HG03520 (cell line): ENCODE data around the gene METTL21C.

Source experiments
- ATAC-seq: cut with Tn5 transposase; IDR thresholded peaks from one replicate; pipeline ENCODE4 v1.9.1; 2021; ENCODE audit warnings: mild to moderate bottlenecking, moderate library complexity; ENCODE audit not compliant: unreplicated experiment

The METTL21C gene

GRCh38 chr13:102697929-102698648 lies 3.2 kb upstream of the METTL21C start:
- ATAC-seq: no peak

DNA sequence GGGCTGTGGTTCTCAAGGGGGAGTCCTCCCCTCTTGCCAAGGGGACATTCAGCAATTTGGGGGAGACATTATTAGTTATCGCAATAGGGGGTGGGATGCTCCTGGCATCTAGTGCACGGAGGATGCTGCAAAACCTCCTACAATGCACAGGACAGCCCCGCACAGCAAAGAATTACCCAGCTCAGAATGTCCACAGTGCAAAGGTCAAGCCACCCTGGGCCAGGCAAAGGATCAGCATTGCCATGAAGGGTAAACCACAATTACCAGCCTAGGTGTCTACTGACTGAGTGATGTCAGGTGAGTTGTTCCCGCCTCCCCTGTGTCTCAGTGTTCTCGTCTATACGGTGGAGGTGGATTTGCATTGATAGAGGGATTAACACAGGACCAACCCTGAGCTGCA lies 2.4 kb upstream of the METTL21C start:
- no peak for ATAC-seq

DNA sequence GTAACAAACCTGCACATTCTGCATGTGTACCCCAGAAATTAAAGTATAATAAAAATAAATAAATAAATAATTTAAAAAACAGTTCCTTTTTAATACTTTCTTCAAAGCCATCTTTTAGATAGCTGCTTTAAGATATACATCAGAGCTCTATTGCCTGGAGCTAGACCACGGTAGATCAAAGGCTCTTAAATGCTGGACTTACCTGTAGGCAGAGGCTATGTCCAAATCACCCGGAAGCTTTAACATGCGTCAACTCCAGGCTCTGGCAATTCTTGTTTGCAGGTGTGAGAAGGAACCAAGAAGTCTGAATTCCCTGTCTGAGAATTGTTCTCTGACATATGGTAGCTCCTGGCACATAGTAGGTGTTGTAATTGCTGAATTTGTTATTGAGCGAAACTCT lies 1.6 kb upstream of the METTL21C start:
- no peak for ATAC-seq

- ATAC-seq: no peak
Observed at GRCh38 chr13:102693776-102694175, 1.1 kb downstream of the METTL21C start.

DNA sequence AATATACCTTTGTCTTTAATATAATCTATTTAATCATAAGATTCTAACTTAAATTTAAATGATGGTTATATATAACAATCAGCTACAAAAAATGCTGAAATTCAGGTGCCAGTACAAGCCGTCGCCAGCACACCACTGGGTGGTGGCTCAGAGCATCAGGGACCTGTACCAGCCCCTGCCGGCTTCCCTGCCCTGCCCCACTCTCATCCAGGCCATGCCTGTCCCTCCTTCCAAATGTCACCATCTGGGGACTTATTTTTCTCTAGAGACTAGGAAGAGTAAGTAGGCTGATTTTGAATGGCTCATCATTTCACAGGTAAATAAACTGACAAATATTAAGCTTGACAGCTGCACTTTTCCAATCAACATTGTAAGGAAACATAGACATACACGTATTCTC lies 1.6 kb downstream of the METTL21C start:
- ATAC-seq: no peak

GRCh38 chr13:102692491-102692826 lies 2.4 kb downstream of the METTL21C start:
- ATAC-seq: no peak

DNA sequence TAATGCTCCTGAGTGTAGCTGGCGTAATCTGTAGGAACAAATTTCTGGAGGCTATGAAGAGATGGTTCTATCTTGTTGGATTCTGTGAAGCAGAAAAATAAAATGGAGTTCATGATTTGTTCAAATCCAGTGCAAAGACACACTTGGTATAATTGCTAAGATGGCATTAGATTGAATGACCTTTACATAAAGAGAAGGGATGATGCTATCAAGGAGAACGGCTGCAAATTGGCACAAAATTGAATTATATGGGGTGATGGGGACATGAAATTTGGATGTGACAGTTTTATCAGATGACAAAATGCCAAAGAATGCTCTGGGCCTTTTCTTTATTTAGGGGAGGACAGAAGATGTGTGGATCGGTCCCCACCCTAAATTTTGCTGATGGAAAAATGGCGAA lies 4.0 kb downstream of the METTL21C start:
- ATAC-seq: no peak

DNA sequence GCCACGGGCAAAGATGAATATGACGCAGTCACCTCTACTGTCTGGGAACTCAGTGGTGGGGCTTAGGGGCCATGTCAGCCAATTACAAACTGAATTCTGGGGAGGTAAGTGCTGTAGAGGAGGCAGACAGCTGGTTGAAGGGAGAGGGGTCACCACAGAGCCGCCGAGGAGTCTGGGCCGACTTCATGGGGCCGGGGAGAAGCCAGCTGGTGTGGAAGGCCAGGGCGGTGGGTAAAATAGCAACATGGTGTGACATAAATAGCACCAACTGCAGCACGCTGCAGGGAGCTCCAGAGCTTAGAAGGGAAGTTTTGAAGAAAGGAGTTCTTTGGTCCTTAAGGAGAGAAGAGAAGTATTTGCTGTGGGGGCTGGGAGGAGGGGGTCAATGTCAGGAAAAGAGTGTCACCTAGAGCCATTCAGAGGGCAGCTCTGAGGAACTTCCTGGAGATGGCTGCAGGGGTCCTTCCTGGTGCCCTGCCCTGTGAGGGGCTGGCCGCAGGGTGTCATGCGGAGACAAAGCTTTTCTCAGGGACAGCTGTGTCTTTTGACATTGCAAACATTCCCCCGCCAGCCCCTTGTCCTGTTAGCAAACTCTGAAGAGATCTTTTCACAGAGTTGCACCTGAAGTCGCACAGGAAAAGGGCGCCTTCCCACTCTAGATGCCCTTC lies 6.4 kb downstream of the METTL21C start:
- no peak for ATAC-seq

DNA sequence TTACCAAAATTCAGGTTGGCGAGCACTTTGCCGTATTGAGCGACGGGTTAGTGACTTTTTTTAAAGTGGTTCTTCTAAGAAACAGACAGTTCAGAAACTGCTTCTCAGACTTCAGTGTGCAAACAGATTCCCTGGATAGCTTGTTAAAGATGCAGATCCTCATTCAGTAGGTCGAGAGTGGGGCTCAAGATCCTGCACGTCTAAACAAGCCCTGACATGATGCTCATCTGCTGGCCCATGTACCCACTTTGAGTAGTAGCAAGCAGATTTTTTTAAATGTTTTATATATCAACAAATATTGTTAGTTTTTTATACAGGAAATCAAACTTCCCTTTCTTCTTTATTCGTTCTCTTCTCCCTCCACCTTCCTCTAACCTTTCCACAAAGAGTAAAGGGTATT lies 7.3 kb downstream of the METTL21C start:
- ATAC-seq: no peak

DNA sequence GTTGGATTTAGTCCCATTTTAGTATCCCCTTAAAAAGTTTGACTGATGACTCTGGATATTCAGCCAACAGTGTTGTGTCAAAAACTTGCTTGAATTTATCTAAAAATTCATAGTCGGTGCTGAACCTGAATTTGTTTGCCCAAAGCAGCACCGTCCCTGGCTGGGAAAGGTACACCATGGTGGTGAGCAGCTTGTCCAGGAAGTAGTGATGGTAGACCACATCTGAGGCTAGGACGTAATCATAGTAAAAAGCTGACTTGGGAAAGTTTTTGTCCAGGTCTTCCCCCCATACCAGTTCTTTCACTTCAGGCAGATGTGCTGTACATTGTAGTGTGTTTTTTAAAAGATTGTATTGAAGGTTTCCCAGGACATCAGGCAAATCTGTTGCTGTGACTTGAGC lies 8.8 kb downstream of the METTL21C start:
- ATAC-seq: no peak

GRCh38 chr13:102683637-102684036 lies 11.2 kb downstream of the METTL21C start:
- no peak for ATAC-seq

DNA sequence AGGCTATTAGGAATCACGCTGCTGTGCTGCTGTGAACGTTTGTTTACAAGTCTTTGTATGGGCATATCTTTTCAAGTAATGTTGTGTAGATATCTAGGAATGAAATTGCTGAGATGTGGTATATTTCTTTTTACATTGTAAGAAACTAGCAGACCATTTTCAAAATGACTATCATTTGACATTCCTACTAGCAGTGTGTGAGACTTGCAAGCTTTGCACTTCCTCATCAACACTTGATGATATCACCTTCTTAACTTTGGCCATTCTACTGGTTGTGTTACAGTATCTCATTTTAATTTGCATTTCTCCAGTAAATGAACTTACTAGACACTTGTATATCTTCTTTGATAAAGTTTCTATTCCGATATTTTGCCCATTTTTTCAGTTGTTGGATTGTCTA lies 12.1 kb downstream of the METTL21C start:
- no peak for ATAC-seq

GRCh38 chr13:102682211-102682610 lies 12.6 kb downstream of the METTL21C start:
- no peak for ATAC-seq

DNA sequence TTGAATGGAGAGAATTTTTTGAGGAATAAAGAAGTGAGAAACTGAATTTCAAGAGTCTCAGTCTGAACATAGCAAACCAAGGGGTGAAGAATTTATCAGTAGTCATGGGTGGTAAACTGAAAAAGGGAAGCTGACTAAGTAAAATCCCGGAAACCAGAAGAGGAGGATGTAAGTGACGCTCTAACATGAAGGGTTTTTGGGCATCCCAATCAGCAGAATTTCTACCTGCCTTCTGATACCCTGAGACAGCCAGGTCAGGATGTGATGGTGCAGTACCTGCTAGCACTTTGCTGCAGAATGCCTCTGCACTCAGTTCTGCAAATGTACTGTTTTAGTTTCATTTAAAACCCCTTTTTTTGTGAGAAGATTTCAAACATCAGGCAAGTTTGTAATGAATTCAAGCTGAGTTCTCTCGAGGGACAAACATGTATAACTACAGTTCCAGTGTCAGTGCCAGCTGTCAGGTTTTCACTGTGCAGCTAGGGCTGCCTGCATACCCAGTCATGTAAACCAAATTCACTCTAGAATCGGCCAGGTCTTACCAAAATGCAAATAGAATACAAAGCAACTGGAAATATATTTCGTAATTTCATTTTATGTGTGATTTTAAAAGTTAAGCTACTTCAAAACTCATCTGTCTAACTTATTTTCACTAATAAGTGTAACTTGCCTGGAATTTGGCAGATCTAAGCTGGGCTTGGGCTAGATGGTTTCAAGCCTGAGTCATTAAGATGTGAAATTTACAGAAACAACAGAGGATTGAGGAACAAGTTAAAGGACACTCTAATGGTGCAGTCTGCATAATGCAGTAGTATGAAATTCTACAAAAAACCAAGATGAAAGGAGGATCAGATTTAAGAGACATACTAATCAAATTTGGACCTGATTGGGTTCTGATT lies 13.8 kb downstream of the METTL21C start:
- ATAC-seq: no peak

GRCh38 chr13:102680133-102680717 lies 14.6 kb downstream of the METTL21C start:
- ATAC-seq: no peak

- no peak for ATAC-seq
Observed at GRCh38 chr13:102679449-102680132, 15.3 kb downstream of the METTL21C start.

DNA sequence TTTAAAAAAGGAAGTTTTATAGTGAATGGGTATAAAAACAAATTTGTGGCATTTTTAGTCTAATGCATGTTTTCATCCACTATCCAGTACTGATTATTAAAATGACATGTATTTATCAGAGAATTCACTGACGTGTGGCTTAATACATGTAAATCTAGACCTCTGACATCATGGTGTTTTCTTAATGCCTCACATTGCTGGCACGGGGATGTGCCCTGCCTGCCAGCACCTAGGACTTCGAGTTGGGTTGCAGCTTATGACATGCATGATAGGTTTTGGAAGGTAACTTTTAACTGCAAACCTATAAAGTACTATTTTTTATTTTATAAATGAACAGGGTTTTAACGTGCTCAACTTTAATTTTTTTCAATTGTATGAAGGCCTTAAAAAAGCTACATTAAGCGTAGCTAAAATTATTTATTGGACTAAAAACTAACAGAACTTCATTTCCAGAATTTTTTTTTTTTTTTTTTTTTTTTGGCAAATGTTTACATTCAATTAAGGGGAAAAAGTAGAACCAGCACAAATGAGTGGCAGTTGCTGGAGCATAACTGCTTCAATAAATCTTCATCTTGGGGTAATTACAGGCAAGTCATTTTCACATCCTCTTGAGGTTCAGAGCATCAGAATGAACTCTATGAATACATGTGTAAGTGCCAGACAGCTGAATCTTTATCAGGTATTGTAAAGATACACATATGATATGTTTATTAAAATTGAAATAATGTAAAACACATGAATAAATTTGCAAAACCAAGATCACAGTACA lies 16.3 kb downstream of the METTL21C start:
- ATAC-seq: no peak

DNA sequence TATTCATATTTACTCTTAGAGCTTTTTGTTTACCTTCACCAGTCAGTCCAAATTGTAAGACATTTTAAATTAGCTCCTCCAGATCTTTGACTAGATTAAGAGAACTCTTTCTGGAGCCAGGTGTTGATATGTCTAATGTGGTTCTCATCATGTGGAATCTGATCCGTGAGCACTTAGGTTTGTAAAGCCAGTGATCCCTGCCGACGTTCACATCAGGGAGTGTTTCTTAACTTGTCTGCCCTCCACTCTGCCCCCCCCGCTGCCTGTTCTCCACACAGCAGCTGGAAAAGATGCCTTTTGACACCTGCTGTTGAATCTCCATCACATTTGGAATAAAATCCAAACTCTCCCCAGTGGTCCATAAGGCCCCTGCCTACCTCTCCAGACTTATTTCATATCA lies 17.7 kb downstream of the METTL21C start:
- no peak for ATAC-seq

DNA sequence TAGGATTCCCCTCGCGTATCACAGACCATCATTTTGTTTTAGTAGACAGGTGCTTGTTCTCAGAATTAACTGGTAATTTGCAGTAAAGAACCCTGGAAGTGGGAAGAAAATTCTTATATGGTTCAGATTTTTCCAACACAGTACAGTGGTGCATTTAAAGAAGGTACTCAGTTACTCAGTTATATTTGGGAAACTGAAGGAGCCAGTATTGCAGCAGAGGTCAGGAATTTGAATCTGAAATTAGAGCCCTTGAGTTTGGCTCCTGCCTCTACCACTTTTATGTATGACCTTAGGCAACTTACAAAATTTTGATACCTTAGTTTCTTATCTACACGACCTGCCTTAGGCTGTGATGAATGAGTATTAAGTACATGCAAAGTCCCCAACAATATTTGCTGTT lies 19.7 kb downstream of the METTL21C start:
- ATAC-seq: no peak

DNA sequence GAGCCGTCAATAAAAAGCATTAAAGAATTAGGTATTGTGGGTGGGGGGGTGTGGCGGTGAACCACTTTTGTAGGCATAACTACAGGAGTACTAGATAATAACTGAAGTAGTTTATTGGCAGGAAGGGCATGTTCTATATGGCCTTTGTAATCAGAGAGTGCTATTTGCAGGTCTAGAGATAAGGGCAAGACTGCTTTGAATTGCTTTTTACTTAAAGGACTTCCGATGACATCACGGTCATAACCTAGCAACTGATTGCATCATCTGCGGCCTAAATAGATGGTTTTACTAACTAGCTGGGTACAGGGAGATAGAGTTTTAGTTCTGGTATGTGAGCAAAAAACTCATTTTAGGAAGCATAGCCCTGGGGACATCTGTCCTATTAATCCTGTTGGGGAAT lies 24.7 kb downstream of the METTL21C start:
- ATAC-seq: no peak
